GM12878 (cell line): ENCODE data around the gene TRIM38. TPM values are rescaled to one million over a fixed set of nuclear protein-coding genes. Genes with fewer than 3 reads are reported as not detected.

Experiments
- ATAC-seq: fragments of 200-7000 bp; cut with Tn5 transposase; 3 replicates; pipeline ENCODE4 v1.9.1; 2020; ENCODE audit warnings: mild to moderate bottlenecking, moderate library complexity
- BruUV-seq: library from RNA; stranded (reverse); fragments of 400-500 nt; replicated peaks from 2 replicates; lab custom pipeline; 2021; lab: Mats Ljungman, UMichigan
- CTCF ChIA-PET: fragments of 300-600 bp; sonication (Branson Sonifier 250); formaldehyde crosslinking; extraction: SDS; loops from one replicate; lab custom pipeline; 2021; ENCODE audit warnings: inconsistent platforms; lab: Yijun Ruan, JAX
- POLR2A ChIA-PET: fragments of 350-600 bp; formaldehyde crosslinking; extraction: SDS; loops from one replicate; lab custom pipeline; 2021; ENCODE audit warnings: inconsistent platforms; lab: Charles Lee
- RAD21 ChIA-PET: fragments of 300-600 bp; sonication (Branson Sonifier 250); formaldehyde crosslinking; loops from one replicate; lab custom pipeline; 2023; ENCODE audit warnings: antibody characterized with exemption; ENCODE audit not compliant: unreplicated experiment; lab: Charles Lee
- SMC1A ChIA-PET: fragments of 300-600 bp; sonication (Branson Sonifier 250); formaldehyde crosslinking; loops from one replicate; lab custom pipeline; 2023; ENCODE audit not compliant: unreplicated experiment, uncharacterized antibody; lab: Charles Lee
- DNase-seq: peaks from one replicate; pipeline ENCODE4 v3.0.0-alpha.2; 2011; ENCODE audit warnings: low read depth, low spot score
- FAIRE-seq: peaks from 3 replicates; lab custom pipeline; 2011; peaks lifted over from hg19 to GRCh38; lab: Jason Lieb, UNC
- H2AFZ ChIP-seq: 2 replicates; pipeline ENCODE4 v1.6.0; 2011; ENCODE audit warnings: low read depth, low read length, control low read depth; ENCODE audit not compliant: control insufficient read depth
- H3K27ac ChIP-seq: 2 replicates; pipeline ENCODE4 v1.5.1; 2011; ENCODE audit warnings: control low read depth; ENCODE audit not compliant: control insufficient read depth, insufficient read depth
- H3K27me3 ChIP-seq, 2 experiments: replicated peaks in 1 of 2; 2 replicates each; pipeline versions ENCODE4 v1.6.0 to v1.6.1; 2011; ENCODE audit warnings: low read length in 1 of 2; ENCODE audit not compliant: control insufficient read depth in 2 of 2, insufficient read depth in 2 of 2
- H3K36me3 ChIP-seq, 2 experiments: 2 replicates each; pipeline ENCODE4 v1.5.1; 2011; ENCODE audit warnings: low read length in 1 of 2; ENCODE audit not compliant: control insufficient read depth in 2 of 2, insufficient read depth in 2 of 2
- H3K4me1 ChIP-seq: 2 replicates; pipeline ENCODE4 v1.6.1; 2011; ENCODE audit warnings: mild to moderate bottlenecking, low read length, moderate library complexity, mixed read lengths; ENCODE audit not compliant: control insufficient read depth, insufficient read depth
- H3K4me2 ChIP-seq: 2 replicates; pipeline ENCODE4 v1.6.0; 2011; ENCODE audit warnings: control low read depth; ENCODE audit not compliant: control insufficient read depth, insufficient read depth
- H3K4me3 ChIP-seq: fragments of 200-600 bp; sonication (generic); 2 replicates; pipeline ENCODE4 v1.5.1; 2016
- H3K79me2 ChIP-seq: 2 replicates; pipeline ENCODE4 v1.6.0; 2011; ENCODE audit warnings: low read length; ENCODE audit not compliant: control insufficient read depth, insufficient read depth
- H3K9ac ChIP-seq: 2 replicates; pipeline ENCODE4 v1.8.0; 2011; ENCODE audit warnings: low read length, control low read depth, mixed read lengths; ENCODE audit not compliant: control insufficient read depth, insufficient read depth
- H3K9me3 ChIP-seq: replicated peaks from 3 replicates; pipeline ENCODE4 v1.5.1; 2011; ENCODE audit warnings: mild to moderate bottlenecking, low read length; ENCODE audit not compliant: control insufficient read depth, insufficient read depth
- H4K20me1 ChIP-seq: 2 replicates; pipeline ENCODE4 v1.6.0; 2011; ENCODE audit not compliant: control insufficient read depth, insufficient read depth
- ATF7 ChIP-seq: fragments of 450-650 bp; IDR thresholded peaks from 2 replicates; pipeline ENCODE4 v1.6.1; 2016; ENCODE audit warnings: low read depth, mild to moderate bottlenecking
- BACH1 ChIP-seq: fragments of 450-650 bp; IDR thresholded peaks from 2 replicates; pipeline ENCODE4 v1.6.1; 2017; ENCODE audit warnings: mild to moderate bottlenecking, borderline replicate concordance
- CHD1 ChIP-seq: IDR thresholded peaks from 2 replicates; pipeline ENCODE4 v1.6.1; 2012; ENCODE audit warnings: low read depth, low read length, improper control_type of control experiment
- IKZF2 ChIP-seq, 2 experiments: fragments of 450-650 bp; IDR thresholded peaks; 2 replicates each; pipeline ENCODE4 v1.6.1; 2017; ENCODE audit warnings: mild to moderate bottlenecking in 2 of 2, moderate library complexity in 2 of 2
- JUND ChIP-seq: IDR thresholded peaks from 2 replicates; pipeline ENCODE4 v1.6.1; 2012; ENCODE audit warnings: low read depth, mild to moderate bottlenecking, low read length, improper control_type of control experiment, moderate library complexity
- MEF2A ChIP-seq: IDR thresholded peaks from 2 replicates; pipeline ENCODE4 v1.6.1; 2011; ENCODE audit warnings: low read depth, mild to moderate bottlenecking, low read length, moderate library complexity; ENCODE audit not compliant: insufficient read depth
- NFIC ChIP-seq: IDR thresholded peaks from 2 replicates; pipeline ENCODE4 v1.6.1; 2012; ENCODE audit warnings: low read depth, mild to moderate bottlenecking, inconsistent platforms, low read length, moderate library complexity
- POLR2AphosphoS2 ChIP-seq: IDR thresholded peaks from 2 replicates; pipeline ENCODE4 v1.6.1; 2011; ENCODE audit warnings: low read depth, mild to moderate bottlenecking, low read length, improper control_type of control experiment, moderate library complexity
- POLR2AphosphoS5 ChIP-seq: IDR thresholded peaks from 2 replicates; pipeline ENCODE4 v1.6.1; 2011; ENCODE audit warnings: mild to moderate bottlenecking, low read length, inconsistent platforms
- SMAD1 ChIP-seq: fragments of 450-650 bp; IDR thresholded peaks from 2 replicates; pipeline ENCODE4 v1.6.1; 2018; ENCODE audit warnings: mild to moderate bottlenecking, low read depth; ENCODE audit not compliant: partially characterized antibody
- STAT3 ChIP-seq: IDR thresholded peaks from 2 replicates; pipeline ENCODE4 v1.6.1; 2011; ENCODE audit warnings: low read depth, low read length, improper control_type of control experiment
- TCF12 ChIP-seq: IDR thresholded peaks from 2 replicates; pipeline ENCODE4 v1.6.1; 2011; ENCODE audit warnings: low read depth, mild to moderate bottlenecking, low read length
- YY1 ChIP-seq: IDR thresholded peaks from 2 replicates; pipeline ENCODE4 v1.6.1; 2011; ENCODE audit warnings: low read depth, mild to moderate bottlenecking, low read length
- ZSCAN29 ChIP-seq: fragments of 450-650 bp; IDR thresholded peaks from 2 replicates; pipeline ENCODE4 v1.6.1; 2017; ENCODE audit warnings: mild to moderate bottlenecking, moderate library complexity
- WGBS: methylation state at CpG from one replicate; pipeline ENCODE4 v1.1.6; 2016; ENCODE audit warnings: low lambda C conversion rate; ENCODE audit not compliant: insufficient replicate concordance, insufficient coverage; ENCODE audit errors: missing lambda C conversion rate; 5-methylcytosine and 5-hydroxymethylcytosine counted together
- in situ Hi-C: fragments of 300-500 bp; cut with MboI; formaldehyde crosslinking; loops from 9 replicates; pipeline ENCODE4 v1.14.3; 2018; ENCODE audit warnings: mixed read lengths
- intact Hi-C: fragments of 100-400 bp; cut with micrococcal nuclease; formaldehyde crosslinking; loops from one replicate; pipeline ENCODE4 v1.14.2; 2022; ENCODE audit not compliant: unreplicated experiment
- polyA plus RNA-seq, 11 experiments: library from polyadenylated mRNA; depleted of rRNA in 4 of 11; unstranded in 6 of 11; stranded (reverse) in 5 of 11; fragments of >200 nt; fragmentation: Nextera tagmentation in 4 of 11; fragmentation: Illumina TruSeq in 1 of 11; extraction: Ambion mirVana in 4 of 11; extraction: Trizol in 1 of 11; gene quantifications; 1 replicate in 1 of 11; 2 replicates in 10 of 11; pipeline versions ENCODE4 v1.2.1 to v1.2.3, GENCODE V29; 2011 to 2016; ENCODE audit warnings: inconsistent platforms in 2 of 11, missing spikeins in 2 of 11, low read depth in 1 of 11
- total RNA-seq, 4 experiments: library from RNA; depleted of rRNA in 3 of 4; stranded (reverse); fragments of >200 nt in 3 of 4; fragmentation: Illumina TruSeq in 1 of 4; extraction: Trizol in 1 of 4; gene quantifications; 2 replicates each; pipeline versions ENCODE4 v1.2.1 to v1.2.3, GENCODE V29; 2013 to 2021
- TF ChIP-seq, protein P1 (sequence below): fragments of 450-650 bp; conservative IDR thresholded peaks from 2 replicates; pipeline ENCODE4 v1.6.1; 2017; ENCODE audit warnings: mild to moderate bottlenecking, moderate library complexity
- TF ChIP-seq, protein P2 (sequence below): fragments of 450-650 bp; IDR thresholded peaks from 2 replicates; pipeline ENCODE4 v1.6.1; 2017; ENCODE audit warnings: mild to moderate bottlenecking
- TF ChIP-seq, protein P3 (sequence below): IDR thresholded peaks from 2 replicates; pipeline ENCODE4 v1.6.1; 2012; ENCODE audit warnings: low read length, inconsistent platforms

The TRIM38 gene
- total and polyA plus RNA-seq, 10 of the 15 experiments (the other 5 are each of a cell fraction or from before 2014, with no cell fraction given) = 4.5 to 14.7 (median 11.1) TPM

DNA sequence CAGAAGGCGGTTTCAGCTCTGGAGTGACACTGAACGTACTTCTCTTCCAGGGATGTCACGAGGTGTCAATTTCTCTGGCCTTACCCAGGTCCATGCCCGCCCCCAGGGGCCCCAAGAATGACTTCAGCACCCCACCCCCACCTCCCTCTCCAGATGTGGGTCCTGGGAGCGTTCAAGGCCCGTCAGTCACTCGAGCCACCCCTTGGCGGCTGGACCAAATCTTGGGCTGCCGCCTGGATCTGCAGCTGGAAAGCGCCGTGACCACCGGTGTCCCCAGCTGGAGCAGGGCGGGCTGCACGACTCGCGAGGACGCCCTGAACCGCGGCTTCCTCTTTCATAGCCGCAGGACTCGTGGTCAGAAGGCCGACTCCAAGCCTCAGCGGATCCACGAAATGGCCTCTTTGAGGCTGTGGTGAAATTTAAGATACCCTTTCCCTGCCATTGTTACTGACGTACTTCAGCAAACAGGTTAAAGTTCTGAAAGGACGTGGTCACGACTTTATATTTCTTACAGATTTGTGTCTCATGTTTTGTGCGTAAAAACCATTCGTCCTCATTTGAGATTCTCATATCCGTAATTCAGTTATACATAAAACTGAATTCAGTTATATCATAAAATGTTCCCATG lies 29.3 kb downstream of the TRIM38 start:
- Histone ChIP-seq H3K27ac (peak overlapping the region; percentile 85), H3K36me3 (no peaks in the 10 kb centered on the region), H3K4me2 (peak overlapping the region; percentile 98), H3K9me3 (no peaks in the 10 kb centered on the region), H3K9ac (peak overlapping the region; percentile 77), H3K27me3 (no peaks in the 10 kb centered on the region), H3K4me1 (peaks cover 9% of the 10 kb centered on the region), H3K79me2 (no peaks in the 10 kb centered on the region), H3K4me3 (peak overlapping the region; percentile 36; the same call in 1 of the 2 replicates), H4K20me1 (no peaks in the 10 kb centered on the region), H2AFZ (peak overlapping the region; percentile 95)
- peak; percentile 72 for ATAC-seq
- TSS peak; percentile 92 for BruUV-seq
- peak; percentile 77 for FAIRE-seq
- in situ Hi-C loops = no loop called here
- DNase-seq = peak; percentile 48
- CTCF ChIA-PET = interaction anchor here (0.6 to 8.4 kb wide), 24 partner anchors 11 to 622 kb away, joined by 3 to 112 read pairs (median 8); partner anchors contain the start of genes HFE and TRIM38
- WGBS = 2% methylated on average over 30 of the region's 30 CpGs
- intact Hi-C loops = loop anchor here (1.0 to 10.0 kb wide), 6 partner anchors 24 to 767 kb away; partner anchors contain the start of gene TRIM38
- RAD21 ChIA-PET = interaction anchor here (0.6 to 7.1 kb wide), 15 partner anchors 9 to 713 kb away, joined by 3 to 53 read pairs (median 4); partner anchors contain the start of genes CARMIL1 and TRIM38
- SMC1A ChIA-PET = interaction anchor here (0.7 to 7.0 kb wide), 19 partner anchors 10 to 272 kb away, joined by 3 to 76 read pairs (median 5); a partner anchor contains a TSS
- POLR2A ChIA-PET = interaction anchor here (0.6 to 5.8 kb wide), 13 partner anchors 11 to 479 kb away, joined by 3 to 34 read pairs (median 3); partner anchors contain the start of gene TRIM38
- TF ChIP-seq JUND (no peak), ATF7 (0 out of 2 replicates have a peak, but pooled peaks have one; percentile 27), TCF12 (peak; percentile 84), MEF2A (no peak), ZSCAN29 (no peak), POLR2AphosphoS5 (0 out of 2 replicates have a peak, but pooled peaks have one; percentile 3), NFIC (peak; percentile 54; the same call in 1 of the 2 replicates), YY1 (peak; percentile 71; the same call in 1 of the 2 replicates), CHD1 (0 out of 2 replicates have a peak, but pooled peaks have one; percentile 71), SMAD1 (no peak), STAT3 (no peak), IKZF2 (IDR thresholded peaks at IDR 0.05) (peak; percentile 76 to 84), BACH1 (peak; percentile 40; the same call in 1 of the 2 replicates), POLR2AphosphoS2 (no peak)
- TF ChIP-seq, protein P1, sequence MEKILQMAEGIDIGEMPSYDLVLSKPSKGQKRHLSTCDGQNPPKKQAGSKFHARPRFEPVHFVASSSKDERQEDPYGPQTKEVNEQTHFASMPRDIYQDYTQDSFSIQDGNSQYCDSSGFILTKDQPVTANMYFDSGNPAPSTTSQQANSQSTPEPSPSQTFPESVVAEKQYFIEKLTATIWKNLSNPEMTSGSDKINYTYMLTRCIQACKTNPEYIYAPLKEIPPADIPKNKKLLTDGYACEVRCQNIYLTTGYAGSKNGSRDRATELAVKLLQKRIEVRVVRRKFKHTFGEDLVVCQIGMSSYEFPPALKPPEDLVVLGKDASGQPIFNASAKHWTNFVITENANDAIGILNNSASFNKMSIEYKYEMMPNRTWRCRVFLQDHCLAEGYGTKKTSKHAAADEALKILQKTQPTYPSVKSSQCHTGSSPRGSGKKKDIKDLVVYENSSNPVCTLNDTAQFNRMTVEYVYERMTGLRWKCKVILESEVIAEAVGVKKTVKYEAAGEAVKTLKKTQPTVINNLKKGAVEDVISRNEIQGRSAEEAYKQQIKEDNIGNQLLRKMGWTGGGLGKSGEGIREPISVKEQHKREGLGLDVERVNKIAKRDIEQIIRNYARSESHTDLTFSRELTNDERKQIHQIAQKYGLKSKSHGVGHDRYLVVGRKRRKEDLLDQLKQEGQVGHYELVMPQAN = no peak; the same call in 1 of the 2 replicates
- TF ChIP-seq, protein P2, sequence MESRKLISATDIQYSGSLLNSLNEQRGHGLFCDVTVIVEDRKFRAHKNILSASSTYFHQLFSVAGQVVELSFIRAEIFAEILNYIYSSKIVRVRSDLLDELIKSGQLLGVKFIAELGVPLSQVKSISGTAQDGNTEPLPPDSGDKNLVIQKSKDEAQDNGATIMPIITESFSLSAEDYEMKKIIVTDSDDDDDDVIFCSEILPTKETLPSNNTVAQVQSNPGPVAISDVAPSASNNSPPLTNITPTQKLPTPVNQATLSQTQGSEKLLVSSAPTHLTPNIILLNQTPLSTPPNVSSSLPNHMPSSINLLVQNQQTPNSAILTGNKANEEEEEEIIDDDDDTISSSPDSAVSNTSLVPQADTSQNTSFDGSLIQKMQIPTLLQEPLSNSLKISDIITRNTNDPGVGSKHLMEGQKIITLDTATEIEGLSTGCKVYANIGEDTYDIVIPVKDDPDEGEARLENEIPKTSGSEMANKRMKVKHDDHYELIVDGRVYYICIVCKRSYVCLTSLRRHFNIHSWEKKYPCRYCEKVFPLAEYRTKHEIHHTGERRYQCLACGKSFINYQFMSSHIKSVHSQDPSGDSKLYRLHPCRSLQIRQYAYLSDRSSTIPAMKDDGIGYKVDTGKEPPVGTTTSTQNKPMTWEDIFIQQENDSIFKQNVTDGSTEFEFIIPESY = no peak
- TF ChIP-seq, protein P3, sequence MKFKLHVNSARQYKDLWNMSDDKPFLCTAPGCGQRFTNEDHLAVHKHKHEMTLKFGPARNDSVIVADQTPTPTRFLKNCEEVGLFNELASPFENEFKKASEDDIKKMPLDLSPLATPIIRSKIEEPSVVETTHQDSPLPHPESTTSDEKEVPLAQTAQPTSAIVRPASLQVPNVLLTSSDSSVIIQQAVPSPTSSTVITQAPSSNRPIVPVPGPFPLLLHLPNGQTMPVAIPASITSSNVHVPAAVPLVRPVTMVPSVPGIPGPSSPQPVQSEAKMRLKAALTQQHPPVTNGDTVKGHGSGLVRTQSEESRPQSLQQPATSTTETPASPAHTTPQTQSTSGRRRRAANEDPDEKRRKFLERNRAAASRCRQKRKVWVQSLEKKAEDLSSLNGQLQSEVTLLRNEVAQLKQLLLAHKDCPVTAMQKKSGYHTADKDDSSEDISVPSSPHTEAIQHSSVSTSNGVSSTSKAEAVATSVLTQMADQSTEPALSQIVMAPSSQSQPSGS = 0 out of 2 replicates have a peak, but pooled peaks have one; percentile 12
